Measurements from ENCODE around the gene ZNF841. TPM values are rescaled to one million over a fixed set of nuclear protein-coding genes. Genes with fewer than 3 reads are reported as not detected.
"Not testable (repeated sequence)": the region's sequence is repeated elsewhere in the genome, so short reads cannot be mapped to it uniquely, and the experiment has no call there.

ZNF841 gene
- total and polyA plus RNA-seq, 2 donors (not counting 1 experiment from before 2014, with no cell fraction given), result 7.4 to 50.8 TPM

DNA sequence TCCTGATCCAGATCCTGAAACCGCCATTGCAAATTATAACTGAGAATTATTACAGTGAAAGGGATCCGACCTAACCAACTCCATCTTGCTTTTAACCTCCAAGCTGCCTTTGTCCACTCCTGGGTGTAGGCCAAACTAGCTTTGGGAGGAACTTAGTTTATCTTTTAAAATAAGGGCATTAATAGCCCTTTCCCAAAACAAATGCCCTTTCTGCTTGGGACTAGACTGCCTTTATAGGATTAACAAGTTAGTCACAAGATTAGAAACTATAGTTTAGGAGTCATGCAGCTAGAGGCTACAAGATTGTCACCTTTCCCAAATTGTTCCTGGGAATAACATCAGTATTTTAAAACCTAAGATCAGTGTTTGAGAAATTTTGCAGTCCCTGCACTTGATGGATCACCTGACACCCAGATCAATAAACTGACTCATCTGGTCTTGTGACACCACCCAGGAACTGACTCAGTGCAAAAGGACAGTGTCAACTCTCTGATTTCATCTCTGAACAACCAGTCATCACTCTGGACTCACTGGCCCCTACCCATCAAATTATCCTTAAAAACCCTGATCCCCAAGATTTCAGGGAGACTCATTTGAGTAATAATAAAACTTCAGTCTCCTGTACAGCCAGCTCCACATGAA, 4.1 kb upstream of the ZNF841 start:
- intact Hi-C loops (cut with micrococcal nuclease), result loop anchor here (10.0 kb wide), 1 partner anchor 1095 kb away; the partner anchor contains the start of gene ZNF665
- Histone ChIP-seq H3K4me2 (replicated peaks; ENCODE audit: low read depth, low read length, poor library complexity, severe bottlenecking) (no peak overlapping the region), H3K36me3 (replicated peaks in 1 of 2; ENCODE audit: control extremely low read depth in 1 of 2, control insufficient read depth in 1 of 2, extremely low read depth in 1 of 2, insufficient read depth in 2 of 2, low read length in 1 of 2) (no peaks in the 10 kb centered on the region), H4K20me1 (ENCODE audit: control insufficient read depth, insufficient read depth, low read length, poor library complexity, severe bottlenecking) (no peaks in the 10 kb centered on the region), H3K27ac (ENCODE audit: low read length in 2 of 2) (no peak overlapping the region), H3K9me3 (ENCODE audit: control extremely low read depth in 1 of 3, control insufficient read depth in 2 of 3, insufficient read depth in 1 of 3, low read length in 2 of 3) (peaks cover 4 to 51% (median 30%) of the 10 kb centered on the region in 3 donors), H3K27me3 (replicated peaks in 1 of 4; ENCODE audit: control extremely low read depth in 1 of 4, control insufficient read depth in 3 of 4, insufficient read depth in 4 of 4, low read length in 3 of 4) (no peaks in the 10 kb centered on the region), H3K4me3 (ENCODE audit: control extremely low read depth in 1 of 5, extremely low read depth in 1 of 5, insufficient read depth in 1 of 5, low read depth in 2 of 5, low read length in 4 of 5) (no peak overlapping the region), H3K79me2 (ENCODE audit: control insufficient read depth, insufficient read depth, low read length) (peaks cover 9% of the 10 kb centered on the region), H3K4me1 (ENCODE audit: control insufficient read depth in 2 of 2, insufficient read depth in 2 of 2, low read length in 2 of 2) (peaks cover 4 to 11% of the 10 kb centered on the region in 2 donors), H3K9ac (ENCODE audit: low read length) (no peak overlapping the region), H2AFZ (ENCODE audit: insufficient read depth, low read depth, low read length, poor library complexity, severe bottlenecking) (no peak overlapping the region)
- CTCF ChIA-PET, result no interaction called here
- ATAC-seq (ENCODE audit: low read depth), result no peak
- DNase-seq, result no peak
- H3K27ac Mint-ChIP-seq, result no peak overlapping the region
- peaks cover 14% of the 10 kb centered on the region for H3K4me1 Mint-ChIP-seq
- TF ChIP-seq, protein P1, sequence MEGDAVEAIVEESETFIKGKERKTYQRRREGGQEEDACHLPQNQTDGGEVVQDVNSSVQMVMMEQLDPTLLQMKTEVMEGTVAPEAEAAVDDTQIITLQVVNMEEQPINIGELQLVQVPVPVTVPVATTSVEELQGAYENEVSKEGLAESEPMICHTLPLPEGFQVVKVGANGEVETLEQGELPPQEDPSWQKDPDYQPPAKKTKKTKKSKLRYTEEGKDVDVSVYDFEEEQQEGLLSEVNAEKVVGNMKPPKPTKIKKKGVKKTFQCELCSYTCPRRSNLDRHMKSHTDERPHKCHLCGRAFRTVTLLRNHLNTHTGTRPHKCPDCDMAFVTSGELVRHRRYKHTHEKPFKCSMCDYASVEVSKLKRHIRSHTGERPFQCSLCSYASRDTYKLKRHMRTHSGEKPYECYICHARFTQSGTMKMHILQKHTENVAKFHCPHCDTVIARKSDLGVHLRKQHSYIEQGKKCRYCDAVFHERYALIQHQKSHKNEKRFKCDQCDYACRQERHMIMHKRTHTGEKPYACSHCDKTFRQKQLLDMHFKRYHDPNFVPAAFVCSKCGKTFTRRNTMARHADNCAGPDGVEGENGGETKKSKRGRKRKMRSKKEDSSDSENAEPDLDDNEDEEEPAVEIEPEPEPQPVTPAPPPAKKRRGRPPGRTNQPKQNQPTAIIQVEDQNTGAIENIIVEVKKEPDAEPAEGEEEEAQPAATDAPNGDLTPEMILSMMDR (IDR thresholded peaks at IDR 0.05), result no peak
- H3K4me3 Mint-ChIP-seq, result no peak overlapping the region
- POLR2A ChIA-PET, result no interaction called here
- peaks cover 9% of the 10 kb centered on the region for H3K9me3 Mint-ChIP-seq (ENCODE audit: insufficient read depth)
- H3K27me3 Mint-ChIP-seq, result no peaks in the 10 kb centered on the region
- WGBS (ENCODE audit: insufficient coverage), result no CpG with 5 or more reads among the region's 2 CpGs

DNA sequence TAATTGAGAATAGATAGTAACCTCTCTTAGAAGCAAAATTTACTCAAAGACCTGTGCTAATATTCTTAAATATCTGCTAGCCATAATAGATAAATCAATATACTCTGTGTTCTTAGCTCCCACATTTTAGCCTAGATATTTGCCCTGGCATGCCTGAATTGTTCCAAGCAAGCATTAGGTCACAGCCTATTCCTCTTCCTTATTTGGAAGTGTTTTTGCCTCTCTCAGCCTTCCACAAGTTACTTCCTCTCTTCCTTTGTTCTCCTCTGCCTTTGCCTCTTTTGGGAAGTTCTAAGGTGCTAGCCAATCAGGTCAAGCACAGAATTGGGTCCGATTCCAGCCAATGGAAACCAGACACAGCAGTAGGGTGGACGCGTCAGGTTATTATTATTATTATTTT, 851 bp upstream of the ZNF841 start:
- peak overlapping the region; percentile 81 for H3K4me2 ChIP-seq (replicated peaks; ENCODE audit: low read depth, low read length, poor library complexity, severe bottlenecking)
- H2AFZ ChIP-seq (ENCODE audit: insufficient read depth, low read depth, low read length, poor library complexity, severe bottlenecking), result peak overlapping the region; percentile 90
- Mint-ChIP-seq H3K4me1 (peaks cover 32% of the 10 kb centered on the region), H3K4me3 (peak overlapping the region; percentile 93)
- CTCF ChIA-PET; H4K20me1 ChIP-seq (ENCODE audit: control insufficient read depth, insufficient read depth, low read length, poor library complexity, severe bottlenecking); H3K4me3 ChIP-seq (ENCODE audit: control extremely low read depth in 1 of 5, extremely low read depth in 1 of 5, insufficient read depth in 1 of 5, low read depth in 2 of 5, low read length in 4 of 5); H3K27me3 Mint-ChIP-seq; DNase-seq; H3K27ac ChIP-seq (ENCODE audit: low read length in 2 of 2); H3K27ac Mint-ChIP-seq; ATAC-seq (ENCODE audit: low read depth); H3K27me3 ChIP-seq (replicated peaks in 1 of 4; ENCODE audit: control extremely low read depth in 1 of 4, control insufficient read depth in 3 of 4, insufficient read depth in 4 of 4, low read length in 3 of 4); H3K9ac ChIP-seq (ENCODE audit: low read length); H3K9me3 Mint-ChIP-seq (ENCODE audit: insufficient read depth): not testable (repeated sequence)
- POLR2A ChIA-PET, result interaction anchor here (0.5 kb wide), 1 partner anchor 101 kb away, joined by 3 read pairs; no protein-coding TSS in a partner anchor
- no CpG with 5 or more reads among the region's 3 CpGs for WGBS (ENCODE audit: insufficient coverage)
- peaks cover 14 to 20% of the 10 kb centered on the region in 2 donors for H3K4me1 ChIP-seq (ENCODE audit: control insufficient read depth in 2 of 2, insufficient read depth in 2 of 2, low read length in 2 of 2)
- peaks cover 0 to 13% of the 10 kb centered on the region in 2 experiments for H3K36me3 ChIP-seq (replicated peaks in 1 of 2; ENCODE audit: control extremely low read depth in 1 of 2, control insufficient read depth in 1 of 2, extremely low read depth in 1 of 2, insufficient read depth in 2 of 2, low read length in 1 of 2)
- H3K79me2 ChIP-seq (ENCODE audit: control insufficient read depth, insufficient read depth, low read length), result peaks cover 33% of the 10 kb centered on the region
- intact Hi-C loops (cut with micrococcal nuclease), result loop anchor here (10.0 kb wide), 1 partner anchor 1098 kb away; the partner anchor contains the start of gene ZNF665
- peaks cover 8 to 54% (median 21%) of the 10 kb centered on the region in 3 donors for H3K9me3 ChIP-seq (ENCODE audit: control extremely low read depth in 1 of 3, control insufficient read depth in 2 of 3, insufficient read depth in 1 of 3, low read length in 2 of 3)
